HG03469 (cell line): Measurements from ENCODE around the gene AKR1E2.
"Not testable (repeated sequence)": the region's sequence is repeated elsewhere in the genome, so short reads cannot be mapped to it uniquely, and the experiment has no call there.

Experiments
- ATAC-seq: cut with Tn5 transposase; IDR thresholded peaks from one replicate; pipeline ENCODE4 v1.9.1; 2021; ENCODE audit warnings: mild to moderate bottlenecking, moderate library complexity, moderate number of reproducible peaks; ENCODE audit not compliant: unreplicated experiment

The AKR1E2 gene

DNA sequence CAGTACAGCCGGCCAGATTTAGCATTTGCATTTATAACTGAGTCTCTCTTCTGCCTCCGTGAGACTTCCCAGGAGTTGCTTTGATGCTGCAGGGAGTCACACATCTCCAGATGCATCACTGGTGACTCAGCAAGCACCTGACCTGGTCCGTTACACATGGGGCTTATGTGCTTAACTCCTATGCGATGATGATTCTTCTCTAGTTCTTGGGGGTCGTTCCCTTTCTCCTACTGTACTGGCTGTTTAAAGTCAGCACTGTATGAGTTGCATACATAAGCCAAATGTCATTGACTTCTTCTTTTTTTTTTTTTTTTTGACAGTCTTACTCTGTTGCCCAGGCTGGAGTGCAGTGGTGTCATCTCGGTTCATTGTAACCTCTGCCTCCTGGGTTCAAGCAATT is 13.0 kb upstream of the AKR1E2 start:
- ATAC-seq: no peak

DNA sequence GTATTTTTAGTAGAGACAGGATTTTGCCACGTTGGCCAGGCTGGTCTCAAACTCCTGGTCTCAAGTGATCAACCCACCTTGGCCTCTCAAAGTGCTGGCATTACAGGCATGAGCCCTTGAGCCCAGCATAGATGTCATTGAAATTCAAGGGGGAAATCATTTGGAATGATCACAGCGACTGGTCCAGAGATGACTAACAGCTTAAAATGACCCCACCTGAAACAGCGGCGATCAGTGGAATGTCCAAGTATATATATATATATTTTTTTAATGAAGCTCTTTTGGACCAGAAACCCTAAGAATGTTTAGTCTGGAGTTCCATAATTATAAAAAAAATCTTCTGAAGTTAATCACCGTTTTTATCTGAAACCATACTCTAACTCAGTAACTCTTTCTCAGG is 12.5 kb upstream of the AKR1E2 start:
- no peak for ATAC-seq

DNA sequence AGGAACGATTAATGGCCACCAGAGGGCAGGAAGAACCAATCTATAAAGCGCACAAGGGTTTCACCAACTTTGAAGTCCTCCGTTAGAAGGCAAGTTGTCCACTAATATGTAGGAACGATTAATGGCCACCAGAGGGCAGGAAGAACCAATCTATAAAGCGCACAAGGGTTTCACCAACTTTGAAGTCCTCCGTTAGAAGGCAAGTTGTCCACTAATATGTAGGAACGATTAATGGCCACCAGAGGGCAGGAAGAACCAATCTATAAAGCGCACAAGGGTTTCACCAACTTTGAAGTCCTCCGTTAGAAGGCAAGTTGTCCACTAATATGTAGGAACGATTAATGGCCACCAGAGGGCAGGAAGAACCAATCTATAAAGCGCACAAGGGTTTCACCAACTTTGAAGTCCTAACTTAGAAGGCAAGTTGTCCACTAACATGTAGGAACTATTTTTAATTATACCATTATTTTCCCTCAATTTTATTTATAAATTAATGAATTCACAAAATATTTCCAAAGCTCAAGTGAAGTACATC is 10.3 kb upstream of the AKR1E2 start:
- ATAC-seq: not testable (repeated sequence)

DNA sequence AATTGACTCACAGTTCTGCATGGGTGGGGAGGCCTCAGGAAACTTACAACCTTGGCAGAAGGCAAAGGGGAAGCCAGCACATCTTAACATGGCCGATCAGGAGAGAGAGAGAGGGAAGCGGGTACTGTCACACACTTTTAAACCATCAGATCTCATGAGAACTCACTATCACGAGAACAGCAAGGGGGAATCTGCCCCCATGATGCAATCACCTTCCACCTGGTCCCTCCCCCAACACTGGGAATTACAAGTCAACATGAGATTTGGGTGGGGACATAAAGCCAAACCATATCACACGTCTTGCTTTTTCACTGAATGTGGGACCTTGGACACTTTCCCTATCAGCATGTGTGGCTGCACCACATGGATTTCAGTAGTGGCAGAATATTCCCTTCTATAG is 9.0 kb upstream of the AKR1E2 start:
- no peak for ATAC-seq

DNA sequence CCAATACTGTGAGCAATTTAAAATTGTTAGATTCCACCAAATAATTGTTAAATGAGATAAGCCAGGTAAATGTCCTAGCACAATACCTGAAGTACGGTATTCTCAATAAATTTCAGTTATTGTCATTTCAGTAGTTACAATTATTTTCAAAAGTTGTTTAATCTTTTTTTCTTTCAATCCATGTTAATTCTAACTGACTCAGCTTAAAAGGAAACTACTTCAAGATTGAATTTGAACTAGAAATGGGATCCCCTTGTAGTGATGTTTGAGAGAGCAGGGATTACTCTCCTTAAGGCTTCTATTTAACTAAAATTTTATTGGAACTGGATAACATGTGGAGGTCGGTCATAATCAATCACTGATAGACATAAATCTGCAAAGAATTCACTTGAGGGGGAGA is 6.9 kb upstream of the AKR1E2 start:
- ATAC-seq: no peak

DNA sequence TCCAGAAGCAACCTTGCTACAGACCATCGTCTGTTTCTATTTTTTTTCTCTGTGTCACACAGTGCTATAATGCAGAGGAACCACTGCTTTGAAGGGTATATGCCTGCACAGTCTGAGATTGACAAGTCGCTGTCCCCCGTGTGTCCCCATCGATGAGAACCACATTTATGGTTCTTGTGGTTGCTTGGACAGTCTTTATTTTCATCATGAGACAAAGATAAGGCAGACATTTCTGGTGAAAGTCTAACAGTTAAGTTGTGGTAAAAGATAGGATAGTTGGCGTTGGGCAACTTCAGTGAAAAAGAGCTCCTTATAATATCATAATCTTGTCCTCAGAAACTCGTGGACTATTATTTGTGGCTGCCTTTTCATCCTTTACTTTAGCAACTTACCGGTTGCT is 6.3 kb upstream of the AKR1E2 start:
- ATAC-seq: no peak

DNA sequence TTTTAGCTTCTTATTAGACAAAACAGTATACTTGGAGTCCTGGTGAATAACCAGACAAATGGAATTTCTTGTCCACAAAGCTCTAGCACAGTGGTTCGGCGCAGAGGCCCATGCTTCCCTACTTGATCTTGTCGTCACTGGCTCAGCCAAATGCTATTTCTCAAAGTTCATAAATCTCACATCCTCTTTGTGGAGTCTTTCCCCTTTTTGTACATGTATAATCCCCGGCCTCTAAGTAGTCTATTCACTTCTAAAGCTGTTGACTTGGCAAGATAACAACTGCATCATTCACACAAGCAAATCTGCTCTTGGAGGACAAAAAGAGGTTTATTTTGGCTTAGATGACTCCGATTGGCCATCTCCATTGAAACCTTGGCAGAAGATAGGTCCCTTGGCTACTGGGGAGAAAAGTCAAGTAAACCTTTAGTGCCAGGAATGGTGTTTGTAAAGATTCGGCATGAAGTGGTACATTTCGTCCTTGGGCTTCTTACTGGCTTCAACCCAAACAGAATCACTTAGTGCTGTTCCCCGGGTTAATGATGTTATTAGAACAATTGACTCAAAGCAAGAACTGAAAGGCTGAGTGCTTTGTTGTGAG is 5.1 kb upstream of the AKR1E2 start:
- no peak for ATAC-seq

DNA sequence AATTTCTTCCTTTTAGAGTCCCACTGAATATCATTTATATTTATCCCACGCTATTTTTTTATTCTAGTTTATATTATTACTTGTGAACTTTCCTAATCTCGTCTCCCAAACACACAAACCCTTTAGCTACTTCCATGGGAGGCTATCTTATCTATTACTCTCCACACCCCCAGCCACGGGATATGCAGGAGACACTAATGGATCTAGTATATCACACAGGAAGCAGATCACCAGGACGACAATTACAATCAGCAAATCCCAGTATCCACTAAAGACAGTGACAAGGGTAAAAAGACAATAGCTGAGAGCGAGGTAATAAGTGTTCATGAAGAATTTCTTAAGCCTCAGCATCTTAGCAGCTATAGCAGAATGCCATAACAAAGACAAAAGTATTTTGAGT is 3.8 kb upstream of the AKR1E2 start:
- ATAC-seq: no peak

DNA sequence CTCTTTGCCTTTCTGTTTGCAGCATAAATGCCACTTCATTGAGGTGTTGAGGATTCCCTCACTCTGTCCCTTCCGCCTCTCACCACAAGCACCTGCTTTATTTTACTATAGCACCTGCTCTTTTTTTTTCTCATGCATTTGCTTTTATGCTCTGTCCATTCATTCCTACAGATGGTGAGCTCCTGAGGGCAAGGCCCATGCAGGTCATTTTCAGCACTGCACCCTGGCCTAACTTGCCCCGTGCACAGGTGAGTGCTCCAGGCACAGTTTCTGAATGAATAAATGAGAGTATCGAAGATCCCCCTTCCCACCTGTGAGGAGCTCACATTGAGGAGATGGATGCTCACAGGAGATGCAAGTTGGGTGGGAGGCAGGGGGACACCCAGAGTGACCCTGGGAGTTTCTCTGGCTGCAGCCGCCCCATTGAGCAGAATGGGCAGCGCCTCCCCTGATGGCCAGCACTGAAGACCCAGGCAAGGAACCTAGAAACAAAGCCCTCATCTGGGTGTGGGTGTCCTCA is 1.2 kb upstream of the AKR1E2 start:
- ATAC-seq: no peak

DNA sequence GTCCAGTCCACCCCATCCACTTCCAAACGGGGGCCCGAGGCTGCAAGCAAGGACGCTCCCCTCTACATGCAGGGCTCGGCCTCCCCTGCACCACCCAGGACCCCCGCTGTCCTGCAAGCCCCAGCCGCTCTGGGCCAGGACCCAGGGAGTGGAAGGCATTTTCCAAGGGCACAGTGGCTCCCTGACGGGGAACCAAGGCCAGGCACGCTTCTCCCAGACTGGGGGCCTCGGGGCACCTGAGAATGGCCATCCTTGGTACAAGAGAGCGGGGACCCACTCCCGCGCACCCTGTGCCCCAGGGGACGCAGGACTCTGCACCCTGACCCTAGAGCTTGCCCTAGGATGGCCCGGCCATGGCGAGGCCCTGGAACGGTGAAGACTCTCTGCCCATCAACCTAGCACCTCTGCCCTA is 545 bp upstream of the AKR1E2 start:
- no peak for ATAC-seq

DNA sequence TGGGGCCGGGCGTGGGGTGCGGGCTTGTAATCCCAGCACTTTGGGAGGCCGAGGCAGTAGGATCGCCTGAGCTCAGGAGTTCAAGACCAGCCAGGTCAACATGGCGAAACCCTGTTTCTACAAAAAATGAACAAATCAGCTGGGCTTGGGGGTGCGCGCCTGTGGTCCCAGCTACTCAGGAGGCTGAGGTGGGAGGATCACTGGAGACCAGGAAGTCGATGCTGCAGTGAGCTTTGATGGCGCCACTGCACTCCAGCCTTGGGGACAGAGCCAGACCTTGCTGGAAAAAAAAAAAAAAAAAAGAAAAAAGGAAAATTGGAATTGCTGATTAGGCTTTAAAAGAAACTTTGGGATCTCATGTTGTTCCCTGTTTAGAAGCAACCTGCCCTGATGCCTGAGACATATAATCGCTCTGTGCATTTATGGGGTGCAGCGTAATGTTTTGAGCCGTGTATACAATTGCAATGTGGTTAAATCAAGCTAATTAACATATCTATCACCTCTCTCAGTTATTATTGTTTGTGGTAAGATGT is 851 bp downstream of the AKR1E2 start:
- ATAC-seq: no peak

DNA sequence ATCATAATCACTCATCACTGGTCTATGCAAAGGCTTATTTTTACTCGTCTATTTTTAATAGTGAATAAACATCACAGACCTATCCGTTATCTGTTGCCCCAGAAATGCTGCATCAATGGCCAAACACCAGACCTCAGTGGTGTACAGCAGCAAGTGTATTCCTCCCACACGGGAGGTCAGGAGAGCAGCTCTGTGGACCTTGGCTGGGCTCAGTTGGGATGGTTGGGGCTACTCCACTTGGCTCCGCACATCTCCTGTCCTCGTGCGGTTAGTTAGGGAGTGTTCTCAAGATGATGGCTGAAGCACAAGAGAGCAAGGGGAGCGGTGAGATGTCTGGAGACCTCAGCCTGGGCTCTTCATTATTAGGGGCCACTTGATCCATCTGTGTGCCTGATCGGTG is 2.0 kb downstream of the AKR1E2 start:
- ATAC-seq: no peak

DNA sequence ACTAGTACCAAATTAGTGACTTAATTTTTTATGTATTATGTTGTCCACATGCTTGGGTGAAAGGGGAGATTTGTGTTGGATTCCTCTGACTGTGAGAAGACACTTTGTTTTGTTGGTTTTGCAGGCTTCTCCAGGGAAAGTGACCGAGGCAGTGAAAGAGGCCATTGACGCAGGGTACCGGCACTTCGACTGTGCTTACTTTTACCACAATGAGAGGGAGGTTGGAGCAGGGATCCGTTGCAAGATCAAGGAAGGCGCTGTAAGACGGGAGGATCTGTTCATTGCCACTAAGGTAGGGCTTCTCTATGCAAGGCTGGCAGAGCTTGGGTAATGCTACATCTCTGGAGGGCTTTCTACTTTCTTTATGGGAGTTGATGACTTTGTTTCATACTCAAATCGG is 4.5 kb downstream of the AKR1E2 start:
- ATAC-seq: no peak

DNA sequence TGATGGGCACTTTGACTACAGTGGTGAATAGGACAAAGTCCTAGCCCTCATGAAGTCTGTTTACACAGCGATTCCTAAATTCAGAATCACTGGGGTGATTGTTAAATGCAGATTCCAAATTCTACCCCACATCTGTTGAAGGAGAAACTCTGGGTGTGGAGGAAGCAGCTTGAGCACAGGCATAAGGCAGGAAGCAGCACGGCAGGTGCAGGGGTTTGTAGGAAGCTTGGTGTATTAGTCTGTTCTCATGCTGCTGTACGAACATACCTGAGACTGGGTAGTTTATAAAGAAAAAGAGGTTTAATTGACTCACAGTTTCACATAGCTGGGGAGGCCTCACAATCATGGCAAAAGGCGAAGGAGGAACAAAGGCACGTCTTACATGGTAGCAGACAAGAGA is 5.1 kb downstream of the AKR1E2 start:
- ATAC-seq: no peak

DNA sequence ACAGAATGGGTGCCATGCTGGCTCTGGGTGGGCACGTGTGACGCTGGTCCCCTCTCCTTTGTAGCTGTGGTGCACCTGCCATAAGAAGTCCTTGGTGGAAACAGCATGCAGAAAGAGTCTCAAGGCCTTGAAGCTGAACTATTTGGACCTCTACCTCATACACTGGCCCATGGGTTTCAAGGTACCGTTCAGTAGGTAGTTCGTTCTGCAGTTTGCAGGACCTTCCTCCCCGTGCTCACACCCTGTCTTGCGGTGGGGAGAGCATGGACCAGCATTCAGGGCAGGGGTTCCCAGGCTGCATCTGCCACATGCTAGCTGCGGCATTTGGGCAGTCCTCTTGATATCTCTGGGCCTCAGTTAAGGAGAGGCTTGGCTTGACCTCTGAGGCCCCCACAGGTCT is 7.3 kb downstream of the AKR1E2 start:
- no peak for ATAC-seq

DNA sequence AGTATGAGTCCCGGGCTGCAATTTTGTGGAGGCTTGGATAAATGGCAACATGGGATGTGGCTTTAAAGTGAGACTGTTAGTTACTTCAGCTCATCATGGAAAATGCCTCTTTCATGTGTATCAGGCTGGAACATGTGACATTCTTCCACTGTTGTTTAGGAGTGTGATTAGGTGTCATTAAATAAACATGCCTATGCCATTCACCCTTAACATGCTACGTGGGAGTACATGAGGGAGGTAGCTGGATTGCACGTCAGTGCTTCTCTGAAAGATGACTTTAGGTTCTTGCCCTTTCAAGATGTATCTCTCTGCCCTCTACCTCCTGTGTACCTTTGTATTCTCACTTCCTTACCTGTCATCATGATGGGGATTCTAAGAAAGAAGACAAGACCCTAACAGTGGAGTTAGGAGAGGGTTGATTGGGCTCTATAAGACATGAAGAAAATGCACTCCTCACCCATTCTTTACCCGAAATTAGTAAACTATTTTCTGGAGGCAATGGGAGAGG is 8.9 kb downstream of the AKR1E2 start:
- ATAC-seq: no peak

DNA sequence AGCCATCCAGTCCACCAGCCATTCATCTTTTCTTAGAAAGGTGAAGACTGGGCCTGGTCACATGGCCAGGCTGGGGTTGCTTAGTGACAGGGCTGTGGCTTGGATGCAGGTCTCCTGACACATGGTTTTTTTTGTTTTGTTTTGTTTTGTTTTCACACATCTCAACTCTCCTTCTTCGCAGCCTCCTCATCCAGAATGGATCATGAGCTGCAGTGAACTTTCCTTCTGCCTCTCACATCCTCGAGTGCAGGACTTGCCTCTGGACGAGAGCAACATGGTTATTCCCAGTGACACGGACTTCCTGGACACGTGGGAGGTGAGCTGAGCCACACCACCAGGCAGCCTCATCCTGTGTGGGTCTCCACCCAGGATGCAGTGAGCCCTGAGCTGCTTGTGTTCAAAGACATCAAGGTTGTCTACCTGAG is 9.5 kb downstream of the AKR1E2 start:
- ATAC-seq: no peak

DNA sequence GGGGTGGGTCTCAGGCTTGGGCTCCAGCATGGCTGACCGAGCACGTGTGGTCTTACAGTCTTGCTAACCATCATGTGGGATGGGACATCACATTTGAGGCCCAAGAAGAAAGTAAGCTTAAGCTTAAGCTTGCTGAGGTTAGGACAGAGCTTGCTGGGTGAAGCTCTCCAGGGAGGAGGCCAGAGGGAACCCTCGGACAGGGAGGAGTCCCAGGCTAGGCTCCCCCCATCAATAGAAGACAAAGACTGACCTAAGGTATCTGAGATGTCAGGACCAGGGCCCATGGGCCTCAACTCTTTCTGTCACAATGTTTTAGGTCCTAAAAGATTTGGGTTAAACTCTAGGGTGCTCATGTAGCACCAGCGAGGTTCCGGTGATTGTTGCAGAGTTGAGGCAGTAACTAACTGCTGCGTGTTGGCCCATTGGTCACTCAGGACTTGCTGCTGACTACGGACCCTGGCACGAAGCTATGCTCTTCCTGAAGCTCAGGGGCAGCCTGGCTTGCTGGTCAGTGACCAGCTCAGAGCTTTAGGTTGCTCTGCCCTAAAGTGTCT is 10.5 kb downstream of the AKR1E2 start:
- ATAC-seq: no peak

DNA sequence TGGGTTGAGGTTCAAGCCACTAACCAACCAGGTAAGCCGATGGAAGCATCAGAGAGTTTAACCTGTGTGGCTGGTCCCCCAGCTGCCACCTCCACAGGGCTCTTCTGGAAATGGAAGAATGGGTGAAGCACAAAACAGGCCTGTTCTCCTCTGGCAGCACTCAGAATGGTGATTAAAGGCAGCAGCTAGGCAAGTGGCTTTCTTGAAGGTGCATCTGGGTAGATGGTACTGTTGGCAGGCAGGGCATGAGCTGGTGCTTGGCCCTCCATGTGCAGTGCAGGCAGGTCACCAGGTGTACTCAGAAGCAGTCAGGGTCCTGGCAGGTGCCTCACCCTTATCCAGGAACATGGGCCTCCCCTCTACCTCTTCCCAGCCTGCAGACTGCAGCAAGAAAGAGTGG is 11.5 kb downstream of the AKR1E2 start:
- no peak for ATAC-seq

DNA sequence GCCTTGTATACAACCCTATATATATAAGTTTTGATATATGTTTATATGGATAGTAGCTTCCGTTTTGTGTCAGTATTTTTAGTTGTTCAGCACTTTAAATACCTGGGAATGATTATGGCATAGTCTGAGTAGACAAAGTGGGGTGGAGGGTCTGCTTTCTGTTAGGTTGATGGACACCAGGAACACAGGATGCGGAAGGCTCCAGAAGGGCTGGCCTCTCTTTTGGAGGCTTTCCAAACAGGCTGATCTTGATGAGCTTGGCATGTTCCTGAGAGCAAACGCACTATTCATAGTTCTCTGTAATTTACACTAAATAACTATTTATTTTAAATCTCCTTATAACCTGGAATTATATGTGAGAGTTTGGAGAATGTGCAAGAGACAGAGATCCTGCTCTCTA is 12.7 kb downstream of the AKR1E2 start:
- no peak for ATAC-seq

DNA sequence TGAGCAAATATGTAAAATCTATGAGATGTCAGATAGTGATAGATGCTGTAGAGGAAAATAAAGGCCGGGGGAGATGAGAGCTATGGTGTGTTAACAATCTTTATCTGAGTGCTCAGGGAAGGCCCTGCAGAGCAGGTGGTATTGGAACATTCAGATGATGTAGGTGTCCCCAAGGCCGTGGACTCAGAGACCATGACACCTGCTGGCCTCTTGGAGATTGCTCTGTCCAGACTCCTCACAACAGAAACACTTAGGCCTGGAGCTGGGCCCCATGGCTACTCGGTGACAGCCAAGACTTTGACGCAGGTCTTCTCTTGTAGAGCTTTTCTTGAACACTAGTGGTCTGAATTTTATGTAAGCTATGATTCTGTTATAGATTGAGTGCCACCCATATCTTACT is 13.3 kb downstream of the AKR1E2 start:
- no peak for ATAC-seq

DNA sequence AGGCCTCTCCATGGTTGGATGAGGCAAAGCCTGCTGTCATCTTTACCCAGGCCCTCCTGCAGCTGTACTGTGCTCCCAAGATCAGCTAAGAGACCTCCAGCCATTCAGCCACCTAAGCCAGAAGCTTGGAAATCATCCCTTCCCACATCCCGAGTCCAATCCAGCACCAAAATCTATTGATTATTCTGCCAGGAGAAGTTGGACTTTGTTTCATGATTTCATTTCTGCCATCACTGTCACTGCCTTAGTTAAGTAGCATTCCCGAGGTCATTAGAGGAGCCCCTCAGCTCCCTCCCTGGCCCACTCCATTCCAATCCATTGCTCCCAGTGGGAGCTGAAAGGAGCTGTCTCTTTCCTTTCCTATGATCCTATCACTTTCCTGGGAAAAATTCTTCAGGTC is 14.1 kb downstream of the AKR1E2 start:
- no peak for ATAC-seq
